ENCODE measurements around the gene WFIKKN2. TPM values are rescaled to one million over a fixed set of nuclear protein-coding genes. Genes with fewer than 3 reads are reported as not detected.

WFIKKN2 gene
- total and polyA plus RNA-seq, 2 of the 8 experiments (the other 6 are each of a cell fraction or from before 2014, with no cell fraction given): 0.07 to 0.30 TPM

DNA sequence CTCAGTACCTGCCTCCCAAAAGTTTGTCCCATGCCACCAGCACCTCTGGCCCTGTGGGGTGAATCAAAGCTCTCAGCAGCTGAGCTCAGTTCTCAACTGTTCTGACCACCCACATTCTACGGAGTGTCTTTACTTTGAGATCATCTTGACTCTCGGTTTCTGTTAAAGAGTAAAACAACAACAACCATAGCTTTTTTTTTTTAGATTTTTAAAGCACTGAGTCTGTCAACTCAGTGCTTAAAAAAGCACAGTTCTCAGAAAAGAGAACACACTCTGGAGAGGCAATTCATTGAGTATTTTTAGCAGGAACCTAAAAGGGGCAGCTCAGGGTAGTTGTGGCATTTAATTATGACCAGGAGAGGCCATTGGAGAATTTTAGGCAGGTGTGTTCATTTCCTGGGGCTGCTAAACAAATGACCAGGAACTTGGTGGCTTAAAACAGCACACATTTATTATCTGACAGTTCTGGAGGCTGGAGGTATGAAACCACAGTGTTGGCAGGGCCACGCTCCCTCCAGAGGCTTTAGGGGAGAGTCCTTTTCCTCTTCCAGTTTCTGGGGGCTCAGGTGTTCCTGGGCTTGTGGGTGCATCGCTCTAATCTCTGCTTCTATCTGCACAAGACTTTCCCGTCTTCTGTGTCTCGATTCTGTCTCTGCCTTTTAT lies 6.7 kb upstream of the WFIKKN2 start (continued):
- TF ChIP-seq POLR2AphosphoS5 (IDR thresholded peaks at IDR 0.05; ENCODE audit: low read depth, low read length): no peak
- TF ChIP-seq ATF2 (IDR thresholded peaks at IDR 0.05; ENCODE audit: low read length): no peak
- TF ChIP-seq RBBP5 (IDR thresholded peaks at IDR 0.05; ENCODE audit: borderline replicate concordance, low read depth, low read length): no peak
- TF ChIP-seq TEAD4 (IDR thresholded peaks at IDR 0.05; ENCODE audit: low read depth, low read length): no peak

All from H1 (cell line).